ENCODE measurements around the gene TCF4.

- TF ChIP-seq ZFP30 (CRISPR knock-in tag; IDR thresholded peaks at IDR 0.05) (no peak), ZFP3 (CRISPR knock-in tag; IDR thresholded peaks at IDR 0.05) (no peak), POU6F1 (CRISPR knock-in tag; IDR thresholded peaks at IDR 0.05; ENCODE audit: borderline replicate concordance, low read depth) (no peak), ZNF565 (CRISPR knock-in tag; conservative IDR thresholded peaks at IDR 0.05; ENCODE audit: low read depth) (no peak), RARB (CRISPR knock-in tag; IDR thresholded peaks at IDR 0.05) (no peak), CSDC2 (CRISPR knock-in tag; IDR thresholded peaks at IDR 0.05) (no peak), BACH2 (CRISPR knock-in tag; IDR thresholded peaks at IDR 0.05; ENCODE audit: borderline replicate concordance) (no peak), GLIS3 (CRISPR knock-in tag; IDR thresholded peaks at IDR 0.05) (no peak)
- TF ChIP-seq, protein P1, sequence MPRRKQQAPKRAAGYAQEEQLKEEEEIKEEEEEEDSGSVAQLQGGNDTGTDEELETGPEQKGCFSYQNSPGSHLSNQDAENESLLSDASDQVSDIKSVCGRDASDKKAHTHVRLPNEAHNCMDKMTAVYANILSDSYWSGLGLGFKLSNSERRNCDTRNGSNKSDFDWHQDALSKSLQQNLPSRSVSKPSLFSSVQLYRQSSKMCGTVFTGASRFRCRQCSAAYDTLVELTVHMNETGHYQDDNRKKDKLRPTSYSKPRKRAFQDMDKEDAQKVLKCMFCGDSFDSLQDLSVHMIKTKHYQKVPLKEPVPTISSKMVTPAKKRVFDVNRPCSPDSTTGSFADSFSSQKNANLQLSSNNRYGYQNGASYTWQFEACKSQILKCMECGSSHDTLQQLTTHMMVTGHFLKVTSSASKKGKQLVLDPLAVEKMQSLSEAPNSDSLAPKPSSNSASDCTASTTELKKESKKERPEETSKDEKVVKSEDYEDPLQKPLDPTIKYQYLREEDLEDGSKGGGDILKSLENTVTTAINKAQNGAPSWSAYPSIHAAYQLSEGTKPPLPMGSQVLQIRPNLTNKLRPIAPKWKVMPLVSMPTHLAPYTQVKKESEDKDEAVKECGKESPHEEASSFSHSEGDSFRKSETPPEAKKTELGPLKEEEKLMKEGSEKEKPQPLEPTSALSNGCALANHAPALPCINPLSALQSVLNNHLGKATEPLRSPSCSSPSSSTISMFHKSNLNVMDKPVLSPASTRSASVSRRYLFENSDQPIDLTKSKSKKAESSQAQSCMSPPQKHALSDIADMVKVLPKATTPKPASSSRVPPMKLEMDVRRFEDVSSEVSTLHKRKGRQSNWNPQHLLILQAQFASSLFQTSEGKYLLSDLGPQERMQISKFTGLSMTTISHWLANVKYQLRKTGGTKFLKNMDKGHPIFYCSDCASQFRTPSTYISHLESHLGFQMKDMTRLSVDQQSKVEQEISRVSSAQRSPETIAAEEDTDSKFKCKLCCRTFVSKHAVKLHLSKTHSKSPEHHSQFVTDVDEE (CRISPR knock-in tag; IDR thresholded peaks at IDR 0.05), result no peak; the same call in 1 of the 2 replicates
- TF ChIP-seq, protein P2, sequence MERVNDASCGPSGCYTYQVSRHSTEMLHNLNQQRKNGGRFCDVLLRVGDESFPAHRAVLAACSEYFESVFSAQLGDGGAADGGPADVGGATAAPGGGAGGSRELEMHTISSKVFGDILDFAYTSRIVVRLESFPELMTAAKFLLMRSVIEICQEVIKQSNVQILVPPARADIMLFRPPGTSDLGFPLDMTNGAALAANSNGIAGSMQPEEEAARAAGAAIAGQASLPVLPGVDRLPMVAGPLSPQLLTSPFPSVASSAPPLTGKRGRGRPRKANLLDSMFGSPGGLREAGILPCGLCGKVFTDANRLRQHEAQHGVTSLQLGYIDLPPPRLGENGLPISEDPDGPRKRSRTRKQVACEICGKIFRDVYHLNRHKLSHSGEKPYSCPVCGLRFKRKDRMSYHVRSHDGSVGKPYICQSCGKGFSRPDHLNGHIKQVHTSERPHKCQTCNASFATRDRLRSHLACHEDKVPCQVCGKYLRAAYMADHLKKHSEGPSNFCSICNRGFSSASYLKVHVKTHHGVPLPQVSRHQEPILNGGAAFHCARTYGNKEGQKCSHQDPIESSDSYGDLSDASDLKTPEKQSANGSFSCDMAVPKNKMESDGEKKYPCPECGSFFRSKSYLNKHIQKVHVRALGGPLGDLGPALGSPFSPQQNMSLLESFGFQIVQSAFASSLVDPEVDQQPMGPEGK (CRISPR knock-in tag; IDR thresholded peaks at IDR 0.05; ENCODE audit: borderline replicate concordance), result no peak
Observed at GRCh38 chr18:55302167-55302833, 285.7 kb downstream of the TCF4 start.

Data from SK-N-SH treated with all-trans-retinoic acid at 6 μM for 48 hours (cell line).